GM10266 (cell line): Measurements from ENCODE around the gene AHCYL1.

Experiments used
- DNase-seq: peaks from one replicate; pipeline ENCODE4 v3.0.0; 2012; ENCODE audit errors: extremely low spot score
- TF ChIP-seq, protein P1 (sequence below): IDR thresholded peaks from 2 replicates; pipeline ENCODE4 v1.5.1; 2012; ENCODE audit warnings: mild to moderate bottlenecking, low read depth; ENCODE audit not compliant: control insufficient read depth, insufficient read depth; ENCODE audit errors: missing control alignments

Gene AHCYL1

DNA sequence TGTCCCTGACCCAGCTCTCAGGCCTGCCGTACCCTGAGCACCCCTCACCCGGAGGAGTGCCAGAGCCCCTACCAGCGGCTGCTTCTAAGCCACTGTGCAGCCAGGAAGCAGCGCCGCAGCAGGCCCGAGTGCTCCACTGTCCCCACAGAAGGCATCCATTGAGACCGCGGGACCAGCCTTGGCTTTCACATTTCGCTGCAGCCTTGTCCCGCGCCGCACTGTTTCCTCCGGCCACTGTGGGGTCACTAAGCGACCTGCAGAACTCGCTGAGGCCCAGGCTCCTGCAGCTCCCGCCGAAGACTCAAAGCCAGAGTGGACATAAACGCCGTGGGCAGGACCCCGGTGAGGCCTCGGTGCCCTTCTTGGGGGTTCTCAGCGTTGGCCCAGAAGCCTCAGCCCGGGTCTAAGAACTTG, 82.9 kb downstream of the AHCYL1 start:
- TF ChIP-seq, protein P1, sequence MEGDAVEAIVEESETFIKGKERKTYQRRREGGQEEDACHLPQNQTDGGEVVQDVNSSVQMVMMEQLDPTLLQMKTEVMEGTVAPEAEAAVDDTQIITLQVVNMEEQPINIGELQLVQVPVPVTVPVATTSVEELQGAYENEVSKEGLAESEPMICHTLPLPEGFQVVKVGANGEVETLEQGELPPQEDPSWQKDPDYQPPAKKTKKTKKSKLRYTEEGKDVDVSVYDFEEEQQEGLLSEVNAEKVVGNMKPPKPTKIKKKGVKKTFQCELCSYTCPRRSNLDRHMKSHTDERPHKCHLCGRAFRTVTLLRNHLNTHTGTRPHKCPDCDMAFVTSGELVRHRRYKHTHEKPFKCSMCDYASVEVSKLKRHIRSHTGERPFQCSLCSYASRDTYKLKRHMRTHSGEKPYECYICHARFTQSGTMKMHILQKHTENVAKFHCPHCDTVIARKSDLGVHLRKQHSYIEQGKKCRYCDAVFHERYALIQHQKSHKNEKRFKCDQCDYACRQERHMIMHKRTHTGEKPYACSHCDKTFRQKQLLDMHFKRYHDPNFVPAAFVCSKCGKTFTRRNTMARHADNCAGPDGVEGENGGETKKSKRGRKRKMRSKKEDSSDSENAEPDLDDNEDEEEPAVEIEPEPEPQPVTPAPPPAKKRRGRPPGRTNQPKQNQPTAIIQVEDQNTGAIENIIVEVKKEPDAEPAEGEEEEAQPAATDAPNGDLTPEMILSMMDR, result no peak
- DNase-seq, result no peak

DNA sequence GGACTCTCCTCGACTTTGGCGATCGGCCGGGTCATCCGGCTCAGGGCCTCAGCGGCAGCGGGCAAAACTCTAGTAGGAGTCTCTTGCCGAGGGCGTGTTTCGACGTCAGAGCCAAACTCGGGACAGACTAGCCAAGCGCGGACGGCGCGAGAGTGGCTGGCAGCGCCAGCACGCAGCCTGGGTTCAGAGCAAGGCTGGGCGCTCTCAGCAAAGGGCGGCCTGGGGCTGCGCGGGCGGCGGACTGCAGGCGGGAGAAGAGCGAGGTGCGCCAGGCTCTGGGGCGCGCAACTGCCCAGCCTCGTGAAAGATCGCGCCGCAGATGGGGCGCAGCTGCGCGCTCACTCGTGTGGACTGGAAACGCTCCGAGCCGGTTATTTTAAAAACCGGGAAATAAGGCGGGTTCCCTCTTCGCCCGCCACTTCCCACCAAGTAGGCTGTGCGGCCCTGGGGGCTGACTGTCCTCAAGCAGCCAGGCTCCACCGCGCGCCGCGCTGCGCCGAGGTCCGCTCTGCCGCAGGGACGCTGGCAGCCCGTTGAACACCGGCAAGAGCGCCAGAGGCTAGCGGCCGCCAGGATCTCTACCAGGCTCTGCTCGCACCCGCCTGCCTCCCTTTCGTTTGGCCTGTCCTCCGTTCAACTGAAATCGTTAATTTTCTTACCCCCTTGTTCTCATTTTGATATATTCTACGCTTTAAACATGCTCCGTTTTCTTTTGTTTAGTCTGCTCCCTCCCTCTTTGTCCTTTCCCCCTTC, 83.5 kb downstream of the AHCYL1 start:
- TF ChIP-seq, protein P1, result no peak
- no peak for DNase-seq

DNA sequence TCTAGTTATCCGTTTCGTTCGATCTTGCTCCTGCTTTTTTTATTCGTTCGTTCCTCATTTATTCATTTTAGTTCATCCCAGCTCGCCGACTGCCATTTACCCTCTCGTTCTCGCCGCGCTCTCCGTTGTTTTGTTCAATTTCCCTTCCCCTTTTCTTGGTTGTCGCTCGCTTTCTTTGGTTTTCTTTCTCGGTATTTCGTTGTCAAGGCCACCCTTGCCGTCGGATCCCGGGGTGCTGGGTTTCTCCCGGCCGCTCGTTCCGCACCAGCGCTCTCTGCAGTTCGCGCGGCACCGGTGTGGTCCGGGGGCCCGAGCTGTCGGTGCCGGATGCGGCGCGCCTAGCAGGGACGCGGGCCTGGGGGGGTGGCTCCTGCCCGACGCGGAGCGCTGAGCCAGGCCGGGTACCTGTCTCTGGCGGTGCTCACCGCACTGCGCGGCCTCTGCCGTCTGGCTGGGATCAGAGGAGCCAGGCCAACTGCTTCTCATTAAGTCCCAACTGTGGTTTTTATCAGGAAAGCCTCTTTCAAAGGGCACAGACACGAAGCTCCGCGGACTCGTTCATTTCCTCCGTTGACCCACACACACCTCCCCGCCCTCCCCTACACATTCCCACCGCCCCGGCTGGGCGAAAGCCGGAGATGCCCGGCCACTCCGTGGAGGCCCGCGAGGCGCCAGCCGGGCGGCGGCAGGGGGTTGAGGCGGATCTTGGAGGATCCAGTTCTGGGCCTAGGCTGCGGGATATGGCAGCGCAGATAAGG, 84.3 kb downstream of the AHCYL1 start:
- TF ChIP-seq, protein P1, result no peak
- DNase-seq, result peak; percentile 60

DNA sequence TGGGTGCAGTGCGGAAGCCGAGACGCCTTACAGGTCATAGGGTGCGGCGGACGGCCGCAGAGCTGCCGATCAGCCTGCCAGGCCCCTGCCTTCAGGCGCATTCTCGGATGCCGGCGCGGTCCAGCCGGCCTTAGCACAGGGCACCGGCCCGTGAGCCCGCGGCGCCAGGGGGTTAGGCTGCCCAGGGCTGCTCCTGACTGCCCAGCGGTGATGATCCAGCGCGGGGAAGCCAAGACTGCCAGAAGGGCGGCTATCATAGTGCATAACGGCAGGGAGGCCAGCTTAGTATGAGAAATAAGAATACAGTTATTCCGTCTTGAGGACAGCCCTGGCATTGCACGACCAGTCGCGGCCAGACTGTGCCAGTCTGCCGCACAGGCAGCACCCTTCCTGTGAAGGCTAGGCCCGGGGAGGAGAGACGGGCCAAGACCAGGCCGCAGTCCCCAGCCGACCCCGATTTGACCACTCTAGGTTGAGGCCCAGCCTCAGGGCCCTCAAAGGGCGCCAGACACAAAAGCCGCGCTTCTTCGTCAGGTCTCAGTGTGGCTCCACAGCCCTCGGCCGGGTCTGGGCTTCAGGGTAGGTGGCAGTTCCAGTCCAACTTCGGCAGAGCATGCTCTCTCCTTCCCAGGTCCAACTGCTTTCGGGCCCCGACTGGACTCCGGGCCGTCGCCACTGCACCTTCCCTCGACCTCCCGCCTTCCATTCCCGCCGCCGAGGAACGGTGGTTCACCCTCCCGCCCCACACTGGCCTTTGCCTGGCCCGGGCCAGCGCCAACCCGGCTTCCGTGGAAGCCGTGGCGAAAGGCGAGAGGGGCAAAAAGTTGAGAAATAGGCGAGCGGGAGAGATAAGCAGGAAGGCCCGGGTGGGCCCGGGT, 85.1 kb downstream of the AHCYL1 start:
- TF ChIP-seq, protein P1, result no peak
- peak; percentile 51 for DNase-seq

DNA sequence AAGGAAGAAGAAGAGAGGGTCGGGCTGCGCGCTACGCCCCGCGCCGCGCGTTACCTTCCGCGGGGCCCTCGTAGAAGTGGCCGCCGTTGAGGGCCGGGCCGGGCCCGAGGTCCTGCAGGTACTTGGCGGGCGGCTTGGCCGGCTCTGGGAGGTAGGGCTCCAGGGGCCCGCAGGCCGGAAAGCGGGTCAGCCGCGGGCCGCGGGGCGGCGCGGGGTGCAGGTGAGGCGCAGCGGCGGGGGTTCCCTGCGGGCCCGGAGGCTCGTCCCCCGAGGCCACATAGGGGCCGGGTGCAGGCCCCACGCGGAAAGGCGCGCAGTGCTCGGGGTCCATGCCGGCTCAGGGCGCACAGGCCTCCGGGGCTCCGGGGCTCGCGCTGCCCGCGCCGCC, 85.7 kb downstream of the AHCYL1 start:
- no peak for DNase-seq
- TF ChIP-seq, protein P1, result no peak

DNA sequence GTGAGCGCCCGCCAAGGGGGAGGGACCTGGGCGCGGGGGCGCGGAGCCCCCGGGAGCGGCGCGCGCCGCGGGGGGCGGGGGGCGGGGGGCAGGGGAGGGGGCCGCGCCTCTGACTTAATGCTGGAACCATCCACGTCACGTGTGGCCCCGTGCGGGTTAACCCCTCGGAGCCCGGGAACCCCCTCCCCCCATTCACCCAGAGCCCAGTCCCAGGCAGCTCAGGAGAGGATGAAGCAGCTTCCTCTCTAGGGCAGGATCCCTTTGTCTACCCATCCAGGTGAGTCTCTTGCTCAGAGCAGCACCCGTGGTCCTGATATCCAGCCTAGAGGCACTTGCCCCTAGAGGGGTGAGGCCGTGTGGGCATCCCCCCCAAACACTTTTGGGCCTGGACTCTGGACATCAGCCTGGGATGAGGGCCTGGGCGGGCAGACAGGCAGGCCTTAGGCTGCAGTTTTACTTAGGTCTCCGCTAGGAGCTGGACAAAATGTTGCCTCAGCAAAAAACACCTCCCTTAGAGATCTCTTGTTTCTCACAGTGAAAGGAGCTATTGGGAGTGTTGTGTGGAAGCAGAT, 86.2 kb downstream of the AHCYL1 start, which contains the start of gene ALX3:
Gene ALX3, minus strand, starts transcription at position 2 of the 572 bp plus-strand sequence. CDS start 60 bp downstream, outside the sequence.
- no peak for DNase-seq

More for the DNA sequence above, 86.2 kb downstream of the AHCYL1 start, which contains the start of gene ALX3:
- TF ChIP-seq, protein P1, result no peak
